Upper lobe of right lung (tissue), 1 donor: Measurements from ENCODE around the gene ASTN2. TPM values are rescaled to one million over a fixed set of nuclear protein-coding genes. Genes with fewer than 3 reads are reported as not detected.

Experiments
- ATAC-seq: fragments of 200-7000 bp; cut with Tn5 transposase; one replicate; pipeline ENCODE4 v1.9.1; 2020; ENCODE audit warnings: mild to moderate bottlenecking, moderate library complexity
- DNase-seq: peaks from one replicate; pipeline ENCODE4 v3.0.0-alpha.2; 2020
- H3K27ac ChIP-seq: fragments of 200-600 bp; one replicate; pipeline ENCODE4 v1.8.0; 2022
- H3K27me3 ChIP-seq: fragments of 200-600 bp; one replicate; pipeline ENCODE4 v1.8.0; 2022; ENCODE audit warnings: mild to moderate bottlenecking
- H3K36me3 ChIP-seq: fragments of 200-600 bp; one replicate; pipeline ENCODE4 v1.8.0; 2022
- H3K4me1 ChIP-seq: fragments of 200-600 bp; one replicate; pipeline ENCODE4 v1.8.0; 2022
- H3K4me3 ChIP-seq: fragments of 200-600 bp; one replicate; pipeline ENCODE4 v1.8.0; 2022; ENCODE audit warnings: mild to moderate bottlenecking
- H3K9me3 ChIP-seq: fragments of 200-600 bp; one replicate; pipeline ENCODE4 v1.8.0; 2022
- CTCF ChIP-seq: fragments of 200-600 bp; IDR thresholded peaks from one replicate; pipeline ENCODE4 v1.8.0; 2022; ENCODE audit warnings: antibody characterized with exemption
- intact Hi-C: fragments of 100-400 bp; cut with DNase I; formaldehyde crosslinking; loops from one replicate; pipeline ENCODE4 v1.11.0; 2022
- total RNA-seq: library from RNA; stranded (reverse); fragmentation: NEBNext Ultra II Directional; extraction: Animal tissue kit (Norgen Biotek cat#: 25700); gene quantifications from one replicate; pipeline ENCODE4 v1.2.1, GENCODE V29; 2021
- donor health status: DM: no; HTN: yes; CAD: no; lungs with severe emphysema.

The ASTN2 gene
- total RNA-seq, 1 donor from 2014 or later = 3.8 TPM

GRCh38 chr9:116910201-116910600, 504.7 kb downstream of the ASTN2 start:
- Histone ChIP-seq H3K27me3 (no peaks in the 10 kb centered on the region), H3K9me3 (no peaks in the 10 kb centered on the region), H3K4me1 (no peaks in the 10 kb centered on the region), H3K4me3 (no peak overlapping the region), H3K36me3 (no peaks in the 10 kb centered on the region), H3K27ac (no peak overlapping the region)
- DNase-seq (no peak), ATAC-seq (no peak)
- intact Hi-C loops = no loop called here
- no peak for TF ChIP-seq CTCF

DNA sequence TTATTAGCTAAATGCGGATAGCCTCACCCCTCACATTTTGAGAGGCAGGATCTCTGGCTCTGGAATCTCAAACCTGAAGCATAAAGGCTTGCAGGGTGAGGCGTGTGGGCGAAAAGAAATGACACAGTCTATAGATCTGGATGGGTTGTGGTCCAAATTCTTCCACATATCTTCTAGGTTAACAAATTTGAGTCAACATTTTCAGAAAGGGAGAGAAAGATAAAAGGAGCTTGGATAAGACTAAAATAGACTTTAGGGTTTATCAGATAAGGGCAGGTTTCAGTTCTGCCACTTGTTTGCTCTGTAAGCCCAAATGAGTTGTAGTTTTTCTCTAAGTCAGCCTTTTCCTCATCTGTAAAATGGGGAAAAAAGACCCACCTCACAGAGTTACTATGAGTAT, 506.9 kb downstream of the ASTN2 start:
- intact Hi-C loops = no loop called here
- Histone ChIP-seq H3K4me1 (no peaks in the 10 kb centered on the region), H3K27ac (no peak overlapping the region), H3K4me3 (no peak overlapping the region), H3K36me3 (no peaks in the 10 kb centered on the region), H3K9me3 (no peaks in the 10 kb centered on the region), H3K27me3 (no peaks in the 10 kb centered on the region)
- no peak for DNase-seq
- no peak for ATAC-seq
- no peak for TF ChIP-seq CTCF

DNA sequence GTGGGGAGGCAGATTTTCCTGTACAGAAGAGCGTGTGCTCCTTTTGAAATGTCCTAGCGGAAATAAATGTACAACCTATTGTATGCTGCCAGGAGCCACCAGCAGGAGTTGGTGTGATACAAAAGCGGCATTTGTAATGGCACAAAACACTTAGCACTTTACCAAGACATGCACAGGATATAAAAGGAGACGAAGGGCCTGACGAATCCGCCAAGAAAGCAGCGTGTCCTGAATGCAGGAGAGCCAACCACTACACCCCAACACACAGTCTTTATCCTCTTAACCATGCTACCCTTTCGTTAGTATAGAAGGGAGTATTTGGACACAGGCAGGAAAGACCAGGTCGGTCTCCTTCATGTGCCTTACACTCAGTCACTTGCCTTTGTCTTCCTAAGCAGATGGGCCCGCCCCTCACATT, 509.7 kb downstream of the ASTN2 start:
- no peaks in the 10 kb centered on the region for H3K36me3 ChIP-seq
- H3K9me3 ChIP-seq = no peaks in the 10 kb centered on the region
- no peak overlapping the region for H3K4me3 ChIP-seq
- intact Hi-C loops = no loop called here
- H3K27me3 ChIP-seq = no peaks in the 10 kb centered on the region
- TF ChIP-seq CTCF = no peak
- no peak for DNase-seq
- ATAC-seq = no peak
- H3K27ac ChIP-seq = no peak overlapping the region
- H3K4me1 ChIP-seq = no peaks in the 10 kb centered on the region

DNA sequence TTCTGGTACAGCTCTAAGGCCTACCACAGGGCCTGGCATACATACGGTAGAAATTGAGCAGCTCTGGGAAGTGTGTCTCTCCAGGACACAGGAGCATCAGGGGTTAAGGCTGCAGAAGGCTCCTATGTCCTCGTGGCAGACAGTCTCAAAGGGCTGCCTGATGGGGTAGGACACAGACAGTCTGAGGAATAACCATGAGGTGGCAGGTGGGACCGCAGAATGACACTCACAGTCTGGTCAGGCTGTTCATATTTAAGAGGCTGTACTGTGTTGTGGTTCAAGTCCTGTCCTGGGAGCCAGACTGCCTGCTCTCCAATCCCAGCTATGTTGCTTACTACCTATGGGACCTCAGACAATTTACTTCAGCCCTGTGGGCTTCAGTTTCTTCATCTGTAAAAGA, 510.7 kb downstream of the ASTN2 start:
- no peak for ATAC-seq
- TF ChIP-seq CTCF = no peak
- Histone ChIP-seq H3K4me3 (no peak overlapping the region), H3K27ac (no peak overlapping the region), H3K36me3 (no peaks in the 10 kb centered on the region), H3K4me1 (no peaks in the 10 kb centered on the region), H3K9me3 (no peaks in the 10 kb centered on the region), H3K27me3 (no peaks in the 10 kb centered on the region)
- intact Hi-C loops = no loop called here
- DNase-seq = no peak

- ATAC-seq = no peak
- intact Hi-C loops = no loop called here
- no peak for TF ChIP-seq CTCF
Observed at GRCh38 chr9:116901260-116901659, 513.6 kb downstream of the ASTN2 start.

GRCh38 chr9:116900543-116900942, 514.3 kb downstream of the ASTN2 start:
- no peaks in the 10 kb centered on the region for H3K4me1 ChIP-seq
- no peaks in the 10 kb centered on the region for H3K27me3 ChIP-seq
- DNase-seq (no peak), ATAC-seq (no peak)
- intact Hi-C loops = no loop called here
- no peaks in the 10 kb centered on the region for H3K36me3 ChIP-seq
- no peak overlapping the region for H3K4me3 ChIP-seq
- H3K9me3 ChIP-seq = no peaks in the 10 kb centered on the region
- H3K27ac ChIP-seq = no peak overlapping the region
- no peak for TF ChIP-seq CTCF

More at GRCh38 chr9:116901260-116901659, 513.6 kb downstream of the ASTN2 start:
- no peak for DNase-seq
- Histone ChIP-seq H3K9me3 (no peaks in the 10 kb centered on the region), H3K4me3 (no peak overlapping the region), H3K27me3 (no peaks in the 10 kb centered on the region), H3K36me3 (no peaks in the 10 kb centered on the region), H3K4me1 (no peaks in the 10 kb centered on the region), H3K27ac (no peak overlapping the region)
